ENCODE data around the gene TMEM223. TPM values are rescaled to one million over a fixed set of nuclear protein-coding genes. Genes with fewer than 3 reads are reported as not detected.
"Not testable (repeated sequence)": the region's sequence is repeated elsewhere in the genome, so short reads cannot be mapped to it uniquely, and the experiment has no call there.

TMEM223 gene
- total and polyA plus RNA-seq, 2 experiments from 2014 or later: 88.9 to 92.4 TPM

DNA sequence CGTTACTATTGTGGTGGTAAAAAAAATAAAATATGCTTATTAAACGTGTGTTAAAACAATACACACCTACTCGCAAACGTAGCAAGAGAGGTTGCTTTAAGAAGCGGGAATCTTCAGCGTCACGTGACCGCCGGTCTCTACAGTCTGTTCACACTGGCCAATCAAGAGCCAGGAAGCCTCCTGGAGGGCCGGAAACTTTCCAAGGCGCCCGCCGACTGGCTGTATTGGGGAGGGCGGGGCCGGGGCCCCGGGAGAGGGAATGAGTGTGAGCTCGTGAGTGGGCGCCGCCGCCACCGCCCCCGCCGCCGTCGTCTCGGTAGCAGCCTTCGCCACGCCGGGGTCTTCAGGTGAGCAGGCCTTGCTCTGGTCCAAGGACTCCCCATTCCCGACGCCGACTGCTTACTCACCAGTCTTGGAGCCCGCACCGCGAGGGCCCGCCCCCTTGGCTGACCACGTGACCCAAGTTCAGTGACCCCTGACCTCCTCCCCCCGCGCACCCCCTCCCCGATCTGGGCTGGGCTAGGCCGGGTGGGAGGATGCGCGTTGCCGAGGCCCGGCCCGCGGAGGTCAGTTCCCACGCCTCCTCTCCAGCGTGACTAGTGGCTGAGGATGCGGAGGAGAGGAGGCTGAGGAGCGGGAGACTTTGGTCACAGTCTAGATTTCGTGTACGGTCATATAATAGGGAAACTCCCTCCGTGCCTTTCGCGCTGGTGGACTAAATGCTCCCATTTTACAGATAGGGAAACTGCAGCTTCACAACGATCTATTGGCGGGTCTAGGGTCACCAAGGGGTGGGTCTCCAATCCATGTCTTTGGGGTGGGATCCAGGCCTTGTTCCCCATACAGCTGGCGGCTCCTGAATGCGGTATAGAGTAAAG is 20.4 kb downstream of the TMEM223 start, which contains the start of gene TAF6L:
TAF6L (plus strand) TSS at position 253 of the 878 bp plus-strand sequence. CDS start 4,388 bp downstream, outside the sequence.
- peak; percentile 97 to 99 for DNase-seq (ENCODE audit: low read depth in 1 of 2, low spot score in 1 of 2)
- H3K9me3 ChIP-seq (ENCODE audit: low read depth): no peaks in the 10 kb centered on the region
- H3K4me1 ChIP-seq (ENCODE audit: low read depth): peaks cover 4% of the 10 kb centered on the region
- peak within 1 kb of the TSS; percentile 59 for H3K4me3 ChIP-seq
- H3K36me3 ChIP-seq: peaks cover 10% of the 10 kb centered on the region
- no peaks in the 10 kb centered on the region for H3K27me3 ChIP-seq
- TF ChIP-seq, protein P1, sequence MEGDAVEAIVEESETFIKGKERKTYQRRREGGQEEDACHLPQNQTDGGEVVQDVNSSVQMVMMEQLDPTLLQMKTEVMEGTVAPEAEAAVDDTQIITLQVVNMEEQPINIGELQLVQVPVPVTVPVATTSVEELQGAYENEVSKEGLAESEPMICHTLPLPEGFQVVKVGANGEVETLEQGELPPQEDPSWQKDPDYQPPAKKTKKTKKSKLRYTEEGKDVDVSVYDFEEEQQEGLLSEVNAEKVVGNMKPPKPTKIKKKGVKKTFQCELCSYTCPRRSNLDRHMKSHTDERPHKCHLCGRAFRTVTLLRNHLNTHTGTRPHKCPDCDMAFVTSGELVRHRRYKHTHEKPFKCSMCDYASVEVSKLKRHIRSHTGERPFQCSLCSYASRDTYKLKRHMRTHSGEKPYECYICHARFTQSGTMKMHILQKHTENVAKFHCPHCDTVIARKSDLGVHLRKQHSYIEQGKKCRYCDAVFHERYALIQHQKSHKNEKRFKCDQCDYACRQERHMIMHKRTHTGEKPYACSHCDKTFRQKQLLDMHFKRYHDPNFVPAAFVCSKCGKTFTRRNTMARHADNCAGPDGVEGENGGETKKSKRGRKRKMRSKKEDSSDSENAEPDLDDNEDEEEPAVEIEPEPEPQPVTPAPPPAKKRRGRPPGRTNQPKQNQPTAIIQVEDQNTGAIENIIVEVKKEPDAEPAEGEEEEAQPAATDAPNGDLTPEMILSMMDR (IDR thresholded peaks at IDR 0.05; ENCODE audit: low read depth, low read length): no peak
- peak within 1 kb of the TSS; percentile 93 for H3K27ac ChIP-seq

DNA sequence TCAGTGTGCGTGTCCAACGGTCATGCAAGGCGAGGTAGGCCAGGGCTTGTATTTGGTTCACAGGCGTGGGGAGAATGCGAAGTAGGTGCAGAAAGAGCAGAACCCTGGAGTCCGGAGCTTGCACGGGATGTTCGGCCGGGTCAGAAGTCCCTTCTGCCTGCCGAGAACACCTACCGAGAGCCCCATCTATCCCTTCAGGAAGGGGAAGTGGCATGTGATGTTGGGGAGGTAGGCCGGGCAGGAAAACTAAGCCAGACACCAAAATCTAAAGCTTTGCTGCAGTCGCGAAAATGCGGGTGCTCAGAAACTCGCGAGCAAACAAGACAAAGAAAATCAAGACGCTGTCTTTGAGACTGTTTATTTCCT is 21.0 kb downstream of the TMEM223 start:
- Histone ChIP-seq H3K9me3 (ENCODE audit: low read depth) (no peaks in the 10 kb centered on the region), H3K36me3 (peaks cover 11% of the 10 kb centered on the region), H3K4me1 (ENCODE audit: low read depth) (peaks cover 4% of the 10 kb centered on the region), H3K27me3 (no peaks in the 10 kb centered on the region), H3K4me3 (peak overlapping the region; percentile 59), H3K27ac (peak overlapping the region; percentile 93)
- TF ChIP-seq, protein P1 (IDR thresholded peaks at IDR 0.05; ENCODE audit: low read depth, low read length): no peak
- no peak for DNase-seq (ENCODE audit: low read depth in 1 of 2, low spot score in 1 of 2)

DNA sequence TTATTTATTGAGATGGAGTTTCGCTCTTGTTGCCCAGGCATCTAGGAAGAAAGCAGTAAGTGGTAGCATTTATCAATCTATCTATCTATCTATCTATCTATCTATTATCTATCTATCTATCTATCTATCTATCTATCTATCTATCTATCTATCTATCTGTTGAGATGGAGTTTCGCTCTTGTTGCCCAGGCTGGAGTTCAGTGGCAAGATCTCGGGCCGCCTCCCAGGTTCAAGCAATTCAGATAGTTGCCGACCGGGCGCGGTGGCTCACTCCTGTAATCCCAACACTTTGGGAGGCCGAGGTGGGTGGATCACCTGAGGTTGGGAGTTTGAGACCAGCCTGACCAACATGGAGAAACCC is 31.0 kb downstream of the TMEM223 start:
- not testable (repeated sequence) for H3K27me3 ChIP-seq; DNase-seq (ENCODE audit: low read depth in 1 of 2, low spot score in 1 of 2); H3K9me3 ChIP-seq (ENCODE audit: low read depth); H3K36me3 ChIP-seq; H3K4me1 ChIP-seq (ENCODE audit: low read depth)
- Histone ChIP-seq H3K27ac (peak overlapping the region; percentile 66), H3K4me3 (peak overlapping the region; percentile 70)

DNA sequence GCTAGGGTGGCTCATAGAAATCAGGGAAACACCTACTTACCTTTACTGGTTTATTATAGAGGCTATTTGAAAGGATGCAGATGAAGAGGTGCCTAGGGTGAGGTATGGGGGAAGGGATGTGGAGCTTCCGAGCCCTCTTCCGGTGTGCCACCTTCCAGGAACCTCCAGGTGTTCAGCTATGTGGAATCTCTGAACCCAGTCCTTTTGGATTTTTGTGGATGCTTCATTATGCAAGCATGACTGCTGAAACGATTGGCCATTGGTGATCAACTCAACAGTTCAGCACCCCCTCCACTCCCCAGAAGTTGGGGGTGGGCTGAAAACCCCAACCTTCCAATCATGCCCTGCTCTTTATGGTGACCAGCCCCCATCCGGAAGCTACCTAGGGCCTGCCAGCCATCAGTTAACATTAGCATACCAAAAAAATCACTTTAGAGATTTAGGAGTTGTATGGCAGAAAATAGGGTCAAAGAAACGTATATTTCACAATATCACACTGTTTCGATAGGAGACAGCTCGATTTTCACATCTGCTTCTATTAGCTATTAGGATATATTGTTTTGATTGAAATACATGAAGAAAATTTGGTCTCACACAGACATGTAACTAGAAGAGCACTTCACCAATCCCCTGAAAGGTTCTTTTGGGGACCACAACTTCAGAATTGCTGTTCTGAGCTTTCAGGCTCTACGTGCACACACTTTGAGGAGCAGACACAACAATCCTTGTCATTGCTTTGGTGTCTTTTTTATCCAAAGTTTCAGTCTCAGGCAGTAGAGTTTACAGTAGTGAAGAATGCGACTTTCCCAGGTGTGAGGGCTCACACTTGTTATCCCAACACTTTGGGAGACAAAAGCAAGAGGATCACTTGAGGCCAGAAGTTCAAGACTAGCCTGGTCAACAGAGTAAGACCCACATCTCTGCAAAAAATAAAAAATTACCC is 33.7 kb downstream of the TMEM223 start:
- TF ChIP-seq, protein P1 (IDR thresholded peaks at IDR 0.05; ENCODE audit: low read depth, low read length): no peak
- peak overlapping the region; percentile 19 for H3K27ac ChIP-seq
- H3K36me3 ChIP-seq: no peaks in the 10 kb centered on the region
- no peaks in the 10 kb centered on the region for H3K27me3 ChIP-seq
- no peaks in the 10 kb centered on the region for H3K9me3 ChIP-seq (ENCODE audit: low read depth)
- H3K4me1 ChIP-seq (ENCODE audit: low read depth): peaks cover 8% of the 10 kb centered on the region
- DNase-seq (ENCODE audit: low read depth in 1 of 2, low spot score in 1 of 2): no peak
- H3K4me3 ChIP-seq: no peak overlapping the region

DNA sequence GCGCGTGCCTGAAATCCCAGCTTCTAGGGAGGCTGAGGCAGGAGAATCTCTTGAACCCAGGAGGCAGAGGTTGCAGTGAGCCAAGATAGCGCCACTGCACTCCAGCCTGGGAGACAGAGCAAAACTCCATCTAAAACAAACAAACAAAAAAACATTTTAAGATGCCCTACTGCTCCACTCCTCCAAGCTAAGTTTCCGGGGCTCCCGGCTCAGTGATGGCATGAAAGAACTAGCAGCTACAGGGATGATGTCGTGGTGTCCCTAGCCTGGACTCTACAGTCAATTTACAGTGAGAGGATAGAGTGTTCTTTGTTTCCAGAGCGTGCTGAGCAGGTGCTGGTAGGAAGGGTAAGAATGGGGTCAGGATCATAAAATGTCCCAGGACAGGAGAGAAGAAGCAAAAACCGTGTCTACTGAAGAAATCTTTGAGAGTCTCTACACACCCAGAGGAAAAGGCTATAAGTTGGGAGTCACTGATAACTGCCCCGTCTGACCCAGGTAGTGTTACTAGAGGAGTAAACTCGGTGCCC is 36.7 kb downstream of the TMEM223 start:
- no peaks in the 10 kb centered on the region for H3K9me3 ChIP-seq (ENCODE audit: low read depth)
- H3K36me3 ChIP-seq: peaks cover 3% of the 10 kb centered on the region
- H3K27ac ChIP-seq: peak overlapping the region; percentile 86
- DNase-seq (ENCODE audit: low read depth in 1 of 2, low spot score in 1 of 2): no peak
- H3K4me1 ChIP-seq (ENCODE audit: low read depth): peaks cover 6% of the 10 kb centered on the region
- H3K4me3 ChIP-seq: no peak overlapping the region
- TF ChIP-seq, protein P1 (IDR thresholded peaks at IDR 0.05; ENCODE audit: low read depth, low read length): no peak
- no peaks in the 10 kb centered on the region for H3K27me3 ChIP-seq
